Right lobe of liver (tissue), 6 donors: Measurements from ENCODE around the gene ZGRF1. TPM values are rescaled to one million over a fixed set of nuclear protein-coding genes. Genes with fewer than 3 reads are reported as not detected.
"Not testable (repeated sequence)": the region's sequence is repeated elsewhere in the genome, so short reads cannot be mapped to it uniquely, and the experiment has no call there.

ENCODE experiments used
- ATAC-seq, 4 donors: fragments of 200-7000 bp; cut with Tn5 transposase; one replicate each; pipeline ENCODE4 v1.9.1; 2020; ENCODE audit warnings: mild to moderate bottlenecking in 4 of 4, moderate library complexity in 4 of 4
- DNase-seq, 3 donors: peaks; one replicate each; pipeline ENCODE4 v3.0.0-alpha.2; 2020
- H3K27ac ChIP-seq, 3 donors: fragments of 200-600 bp; one replicate each; pipeline ENCODE4 v1.8.0; 2022
- H3K27me3 ChIP-seq, 2 donors: fragments of 200-600 bp; one replicate each; pipeline ENCODE4 v1.8.0; 2022
- H3K36me3 ChIP-seq, 4 donors: fragments of 200-600 bp; sonication (generic) in 1 of 4; one replicate each; pipeline versions ENCODE4 v1.5.1 to v1.8.0; 2017 to 2022; ENCODE audit warnings: control low read depth in 1 of 4
- H3K4me1 ChIP-seq, 4 donors: fragments of 200-600 bp; sonication (generic) in 1 of 4; one replicate each; pipeline versions ENCODE4 v1.5.1 to v1.8.0; 2017 to 2022; ENCODE audit warnings: control low read depth in 1 of 4
- H3K4me3 ChIP-seq, 3 donors: fragments of 200-600 bp; one replicate each; pipeline ENCODE4 v1.8.0; 2022
- H3K9me3 ChIP-seq, 4 donors: fragments of 200-600 bp; sonication (generic) in 1 of 4; one replicate each; pipeline versions ENCODE4 v1.5.1 to v1.8.0; 2017 to 2022; ENCODE audit warnings: control low read depth in 1 of 4
- CTCF ChIP-seq, 4 donors: fragments of 200-600 bp in 3 of 4; fragments of 450-650 bp in 1 of 4; IDR thresholded peaks; one replicate each; pipeline versions ENCODE4 v1.5.1 to v1.8.0; 2016 to 2022; ENCODE audit warnings: antibody characterized with exemption in 4 of 4, mild to moderate bottlenecking in 2 of 4
- POLR2A ChIP-seq: fragments of 450-650 bp; IDR thresholded peaks from one replicate; pipeline ENCODE4 v1.6.1; 2017; ENCODE audit warnings: antibody characterized with exemption, mild to moderate bottlenecking
- WGBS: methylation state at CpG from one replicate; pipeline ENCODE4 v1.1.6; 2018; ENCODE audit warnings: low coverage, low lambda C conversion rate; ENCODE audit not compliant: insufficient coverage; ENCODE audit errors: missing lambda C conversion rate; 5-methylcytosine and 5-hydroxymethylcytosine counted together
- intact Hi-C, 2 donors: fragments of 100-400 bp; cut with DNase I; formaldehyde crosslinking; loops; one replicate each; pipeline versions ENCODE4 v1.11.2 to v1.14.1; 2022
- total RNA-seq, 6 experiments: library from RNA; depleted of rRNA in 2 of 6; stranded (reverse); fragments of >200 nt in 2 of 6; fragmentation: NEBNext Ultra II Directional in 3 of 6; extraction: Animal tissue kit (Norgen Biotek cat#: 25700) in 3 of 6; gene quantifications; one replicate each; pipeline versions ENCODE4 v1.1.0 to v1.2.4, GENCODE V29; 2016 to 2023
- donor health status: DM: no; HTN: yes; CAD: no.
- donor health status: DM: no; HTN: no; CAD: no.
- donor health status: DM: no; HTN: no; CAD: no.
- donor health status: DM: no; HTN: yes; CAD: no.
- donor health status: DM: no; HTN: yes; CAD: no.

ZGRF1 gene
- total RNA-seq, 6 experiments from 2014 or later, result 0.71 to 3.7 (median 2.0) TPM

- ATAC-seq, result no peak
- 75% methylated on average over 1 of the region's 2 CpGs for WGBS
Measured at GRCh38 chr4:112557676-112558411, 78.9 kb downstream of the ZGRF1 start.

GRCh38 chr4:112554271-112554670, 82.4 kb downstream of the ZGRF1 start:
- H3K4me1 ChIP-seq, ATAC-seq, H3K27me3 ChIP-seq, H3K4me3 ChIP-seq, intact Hi-C loops, H3K9me3 ChIP-seq, H3K36me3 ChIP-seq, DNase-seq, H3K27ac ChIP-seq: not testable (repeated sequence)
- 94% methylated on average over 2 of the region's 3 CpGs for WGBS

More at GRCh38 chr4:112557676-112558411, 78.9 kb downstream of the ZGRF1 start:
- H3K27ac ChIP-seq, result no peak overlapping the region
- no peaks in the 10 kb centered on the region for H3K36me3 ChIP-seq
- H3K9me3 ChIP-seq, result no peaks in the 10 kb centered on the region
- H3K4me1 ChIP-seq, result no peaks in the 10 kb centered on the region
- intact Hi-C loops, result no loop called here
- TF ChIP-seq CTCF (IDR thresholded peaks at IDR 0.05) (no peak), POLR2A (no peak)
- no peak overlapping the region for H3K4me3 ChIP-seq
- H3K27me3 ChIP-seq, result no peaks in the 10 kb centered on the region
- DNase-seq, result no peak

- DNase-seq, result no peak
Measured at GRCh38 chr4:112552668-112553067, 84.0 kb downstream of the ZGRF1 start.

GRCh38 chr4:112550728-112551127, 86.0 kb downstream of the ZGRF1 start:
- TF ChIP-seq CTCF (IDR thresholded peaks at IDR 0.05), result no peak
- no peak for TF ChIP-seq POLR2A
- no peaks in the 10 kb centered on the region for H3K36me3 ChIP-seq
- WGBS, result no CpG with 5 or more reads among the region's 2 CpGs
- intact Hi-C loops, result no loop called here
- no peaks in the 10 kb centered on the region for H3K27me3 ChIP-seq
- no peaks in the 10 kb centered on the region for H3K4me1 ChIP-seq
- no peak for DNase-seq
- no peaks in the 10 kb centered on the region for H3K9me3 ChIP-seq
- no peak for ATAC-seq
- H3K27ac ChIP-seq, result no peak overlapping the region
- no peak overlapping the region for H3K4me3 ChIP-seq

More at GRCh38 chr4:112552668-112553067, 84.0 kb downstream of the ZGRF1 start:
- Histone ChIP-seq H3K9me3 (no peaks in the 10 kb centered on the region), H3K4me3 (no peak overlapping the region), H3K36me3 (no peaks in the 10 kb centered on the region), H3K27ac (no peak overlapping the region), H3K27me3 (no peaks in the 10 kb centered on the region), H3K4me1 (no peaks in the 10 kb centered on the region)
- WGBS, result 43% methylated on average over 2 of the region's 2 CpGs
- intact Hi-C loops, result no loop called here
- no peak for TF ChIP-seq CTCF (IDR thresholded peaks at IDR 0.05)
- TF ChIP-seq POLR2A, result no peak
- no peak for ATAC-seq

- ATAC-seq (no peak), DNase-seq (no peak)
- 82% methylated on average over 2 of the region's 2 CpGs for WGBS
- no peak overlapping the region for H3K27ac ChIP-seq
- H3K4me3 ChIP-seq, result no peak overlapping the region
- no peak for TF ChIP-seq CTCF (IDR thresholded peaks at IDR 0.05)
- TF ChIP-seq POLR2A, result no peak
- H3K9me3 ChIP-seq, result no peaks in the 10 kb centered on the region
- no peaks in the 10 kb centered on the region for H3K4me1 ChIP-seq
- intact Hi-C loops, result no loop called here
- no peaks in the 10 kb centered on the region for H3K27me3 ChIP-seq
- no peaks in the 10 kb centered on the region for H3K36me3 ChIP-seq
Measured at GRCh38 chr4:112546476-112546875, 90.2 kb downstream of the ZGRF1 start.
